GM19455 (cell line): Measurements from ENCODE around the gene MAML3.

Source experiments
- ATAC-seq: cut with Tn5 transposase; IDR thresholded peaks from one replicate; pipeline ENCODE4 v1.9.1; 2021; ENCODE audit not compliant: unreplicated experiment

MAML3 gene

DNA sequence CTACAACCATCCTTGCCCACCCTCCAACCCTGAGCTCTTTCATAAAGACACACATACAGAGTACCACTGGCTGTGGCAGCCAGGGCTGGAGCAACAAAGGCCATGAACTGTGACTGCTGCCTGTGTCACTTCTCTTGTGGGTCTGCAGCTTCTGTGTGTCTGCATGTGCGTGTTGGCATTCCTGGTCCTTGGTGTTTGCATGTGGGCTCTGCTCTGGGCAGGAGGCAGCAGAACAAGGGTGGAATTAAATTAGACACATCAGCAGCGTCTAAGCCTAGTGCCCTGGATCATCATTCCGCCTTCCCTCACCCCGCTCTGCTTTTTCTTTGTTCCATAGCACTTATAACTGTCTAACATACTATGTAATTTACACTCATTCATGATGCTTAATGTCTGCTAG lies 330.6 kb downstream of the MAML3 start:
- no peak for ATAC-seq

DNA sequence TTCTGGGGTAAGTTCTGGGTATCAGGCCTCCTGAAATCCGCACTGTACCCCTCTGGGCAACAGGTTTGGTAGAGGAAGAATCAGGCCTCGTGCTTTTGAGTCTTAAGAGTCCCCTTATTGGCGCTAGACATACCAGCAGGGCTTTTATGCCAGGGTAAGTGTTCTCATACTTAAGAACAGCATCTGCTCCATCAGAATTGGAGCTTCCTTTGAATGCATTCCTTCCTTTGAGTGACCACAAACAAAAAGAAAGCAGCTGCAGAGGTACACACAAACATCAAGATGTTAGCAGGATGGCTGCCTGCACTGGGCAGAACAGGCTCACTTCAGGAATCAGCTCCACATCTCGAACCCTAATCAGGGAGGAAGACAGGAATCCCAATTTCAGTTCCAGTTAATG lies 331.6 kb downstream of the MAML3 start:
- no peak for ATAC-seq

DNA sequence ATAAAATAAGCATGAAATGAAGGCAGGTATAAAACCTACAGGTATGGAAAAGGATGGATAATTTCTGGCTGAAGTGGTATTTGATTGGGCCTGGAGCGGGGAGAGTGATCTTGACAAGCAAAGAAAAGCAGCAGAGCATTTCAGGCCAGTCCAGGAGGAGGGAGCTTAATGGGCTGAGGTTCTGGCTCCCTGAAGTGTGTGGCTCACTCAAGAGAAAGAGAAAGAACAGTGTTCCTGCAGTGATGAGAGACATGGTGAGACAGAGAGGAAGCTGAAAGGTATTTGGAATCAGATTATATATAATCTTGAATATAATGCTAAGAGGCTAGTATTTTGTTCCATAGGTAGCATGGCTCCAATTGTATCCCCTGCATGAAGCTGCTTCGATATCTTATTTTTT lies 334.9 kb downstream of the MAML3 start:
- no peak for ATAC-seq

DNA sequence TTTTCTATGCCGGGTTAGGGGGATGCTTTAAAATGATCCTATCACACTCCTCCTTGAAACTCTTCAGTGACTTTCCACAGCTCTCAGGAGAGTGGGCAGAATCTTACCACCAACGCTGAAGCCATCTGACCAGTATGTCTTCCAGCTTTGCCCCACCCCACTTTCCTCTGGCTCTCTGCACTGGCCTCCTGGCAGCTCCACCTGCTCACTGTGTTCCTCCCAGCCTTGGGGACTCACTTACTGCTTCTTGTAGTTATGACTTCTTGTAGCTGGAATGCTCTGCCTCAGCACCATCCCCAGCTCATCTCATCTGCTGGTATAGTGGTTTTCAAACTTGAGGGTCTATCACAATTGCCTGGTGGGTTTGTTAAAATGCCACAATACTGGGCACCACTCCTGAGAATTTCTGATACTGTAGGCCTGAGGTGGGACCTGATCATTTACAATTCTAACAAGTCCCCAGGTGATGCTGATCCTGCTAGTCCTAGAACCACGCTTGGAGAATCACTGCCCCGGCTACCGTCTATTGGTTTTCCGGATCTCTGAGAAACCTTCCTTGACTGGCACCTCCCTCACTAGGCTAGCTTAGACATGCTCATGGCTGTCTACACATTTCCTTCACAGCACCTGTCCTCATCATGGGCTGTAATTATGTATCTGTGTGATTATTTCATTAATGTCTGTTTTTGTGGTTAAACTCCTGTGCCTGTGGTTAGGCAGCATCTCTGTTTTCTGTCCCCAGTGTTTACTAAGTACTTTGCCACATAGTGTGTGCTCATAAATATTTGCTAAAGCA lies 336.1 kb downstream of the MAML3 start:
- no peak for ATAC-seq

DNA sequence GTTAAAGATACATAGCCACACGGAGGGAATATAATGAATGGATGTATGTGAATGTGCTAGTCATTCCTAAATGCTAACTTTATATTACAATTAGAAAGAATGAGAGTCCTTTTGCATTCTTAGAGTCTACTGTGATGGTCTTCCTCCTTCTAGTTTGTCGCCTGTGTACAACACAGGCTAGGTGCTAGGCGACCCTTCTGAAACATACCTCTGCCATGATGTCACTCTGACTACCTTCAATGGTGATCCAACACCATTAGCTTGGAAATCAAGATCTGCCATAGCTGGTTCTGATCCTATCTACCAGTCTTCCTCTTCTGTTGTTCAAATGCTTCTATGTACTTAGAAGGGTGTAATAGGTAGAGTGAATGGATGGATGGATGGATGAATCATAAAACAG lies 337.1 kb downstream of the MAML3 start:
- no peak for ATAC-seq

DNA sequence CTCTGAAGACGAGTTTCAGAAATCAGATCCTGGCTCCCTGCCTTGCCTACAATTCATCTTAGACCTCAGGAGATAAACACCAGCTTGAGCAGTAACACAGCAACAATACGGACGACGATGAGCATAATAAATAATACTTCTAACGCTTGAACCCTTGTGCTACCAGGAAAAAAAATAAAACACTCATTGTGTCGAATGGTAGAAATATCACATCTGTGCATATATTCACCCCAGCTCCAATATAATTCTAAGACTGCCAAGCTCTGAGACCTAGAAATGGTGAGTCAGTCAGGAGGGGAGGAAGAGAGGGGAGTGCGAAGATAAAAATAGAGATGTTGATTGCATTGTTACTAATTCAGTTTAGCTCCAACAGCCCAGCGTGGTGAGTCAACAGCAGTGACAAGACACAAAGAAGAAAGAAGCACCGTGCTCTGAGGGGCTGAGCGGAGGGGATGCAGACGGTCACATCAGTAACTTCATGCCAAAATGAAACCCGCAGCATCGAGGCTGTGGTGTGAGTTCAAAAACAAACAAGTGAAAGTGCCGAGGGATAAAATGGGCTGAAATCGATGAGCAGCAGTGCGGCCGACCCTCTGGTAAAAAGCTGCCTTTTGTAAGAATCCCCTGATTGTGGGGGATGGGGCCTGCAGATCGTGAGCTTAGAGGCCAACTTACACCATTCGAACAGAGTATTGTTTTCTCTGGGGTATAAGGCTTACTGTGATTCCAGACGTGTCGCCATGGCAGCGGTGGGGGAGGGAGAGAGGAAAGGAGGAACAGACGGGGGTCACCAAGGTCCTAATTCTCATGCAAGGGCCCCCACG lies 338.0 kb downstream of the MAML3 start:
- no peak for ATAC-seq

DNA sequence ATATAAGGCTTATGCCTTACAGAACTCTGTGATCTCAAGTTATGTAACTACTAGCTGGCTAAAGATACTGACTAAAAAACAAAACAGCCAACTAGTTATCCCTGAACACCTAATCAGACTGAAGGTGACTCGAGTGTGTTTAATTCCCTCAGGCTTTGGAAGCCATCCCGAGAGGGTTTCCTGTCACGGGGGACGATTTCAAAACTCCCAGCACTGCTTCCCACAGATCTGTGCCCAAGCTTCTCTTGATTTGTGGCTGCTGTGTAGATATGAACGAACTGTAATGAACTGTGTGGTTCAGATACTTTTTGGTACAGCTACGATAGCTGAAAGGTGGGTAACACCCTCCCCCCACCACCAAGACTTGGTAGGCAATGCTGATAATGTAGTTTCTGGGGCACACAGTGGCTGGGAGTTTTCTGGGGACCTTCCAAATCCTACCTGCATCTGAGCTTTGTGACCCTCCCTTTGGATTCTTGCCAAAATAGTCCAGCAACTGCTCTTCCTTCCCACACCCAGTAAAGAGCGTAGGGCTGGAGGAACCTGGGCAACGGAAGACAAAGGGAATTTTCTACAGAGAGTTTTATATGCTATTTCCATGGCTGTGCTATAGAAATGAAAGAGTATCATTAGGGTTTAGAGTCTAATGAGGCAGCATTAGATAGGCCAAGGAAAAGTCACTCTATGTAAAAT lies 339.5 kb downstream of the MAML3 start:
- ATAC-seq, result no peak

DNA sequence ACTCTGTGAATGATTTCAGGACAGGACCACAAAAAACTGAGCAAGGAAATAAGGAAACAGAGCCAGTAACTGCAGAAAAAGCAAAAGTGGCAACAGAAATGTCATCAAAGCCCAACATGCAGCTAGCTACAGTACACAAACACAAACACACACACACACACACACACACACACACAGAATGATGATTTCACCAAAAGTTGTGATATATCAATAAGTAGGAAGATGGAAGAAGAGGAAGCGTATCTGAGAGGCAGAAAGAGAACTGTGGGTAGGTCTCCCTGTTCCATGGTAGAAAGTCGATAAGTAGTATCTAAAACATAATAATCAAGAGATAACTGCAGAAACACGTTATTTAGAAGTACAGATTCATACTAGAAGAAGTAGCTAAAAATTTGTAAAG lies 340.1 kb downstream of the MAML3 start:
- ATAC-seq, result no peak

DNA sequence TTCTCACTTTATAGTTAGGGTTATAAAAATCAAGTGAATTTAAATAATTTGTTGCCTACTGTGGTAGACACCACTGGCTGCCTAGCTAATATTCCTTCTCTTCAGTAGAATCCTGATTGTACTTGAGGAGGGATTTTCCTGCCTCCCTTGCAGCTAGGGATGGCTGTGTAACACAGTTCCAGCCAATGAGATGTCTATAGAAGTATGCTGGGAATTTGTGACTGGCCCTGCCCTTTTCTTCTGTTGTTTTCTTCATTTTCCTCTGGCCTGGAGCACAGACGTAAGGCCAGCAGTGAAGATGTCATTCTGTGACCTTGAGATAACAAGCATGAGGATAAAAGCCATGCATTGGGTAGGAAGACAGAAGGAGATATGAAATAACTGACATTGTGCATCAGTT lies 343.3 kb downstream of the MAML3 start:
- no peak for ATAC-seq

DNA sequence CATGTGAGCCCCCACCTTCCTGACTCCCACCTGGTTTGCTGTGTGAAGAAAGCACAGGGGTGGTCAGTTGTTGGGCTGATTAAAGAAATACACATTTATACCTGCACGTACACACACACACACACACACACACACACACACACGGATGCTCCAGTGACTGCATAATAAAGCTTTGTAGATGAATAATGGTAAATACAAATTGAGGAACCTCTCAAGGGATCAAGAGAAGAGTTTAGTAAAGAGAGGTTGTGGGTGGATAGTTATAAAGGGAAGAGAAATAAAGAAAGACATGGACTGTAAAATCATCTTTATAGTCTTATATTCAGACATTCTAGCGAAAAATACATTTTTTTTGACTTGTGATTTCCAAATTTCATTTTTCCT lies 344.2 kb downstream of the MAML3 start:
- no peak for ATAC-seq

DNA sequence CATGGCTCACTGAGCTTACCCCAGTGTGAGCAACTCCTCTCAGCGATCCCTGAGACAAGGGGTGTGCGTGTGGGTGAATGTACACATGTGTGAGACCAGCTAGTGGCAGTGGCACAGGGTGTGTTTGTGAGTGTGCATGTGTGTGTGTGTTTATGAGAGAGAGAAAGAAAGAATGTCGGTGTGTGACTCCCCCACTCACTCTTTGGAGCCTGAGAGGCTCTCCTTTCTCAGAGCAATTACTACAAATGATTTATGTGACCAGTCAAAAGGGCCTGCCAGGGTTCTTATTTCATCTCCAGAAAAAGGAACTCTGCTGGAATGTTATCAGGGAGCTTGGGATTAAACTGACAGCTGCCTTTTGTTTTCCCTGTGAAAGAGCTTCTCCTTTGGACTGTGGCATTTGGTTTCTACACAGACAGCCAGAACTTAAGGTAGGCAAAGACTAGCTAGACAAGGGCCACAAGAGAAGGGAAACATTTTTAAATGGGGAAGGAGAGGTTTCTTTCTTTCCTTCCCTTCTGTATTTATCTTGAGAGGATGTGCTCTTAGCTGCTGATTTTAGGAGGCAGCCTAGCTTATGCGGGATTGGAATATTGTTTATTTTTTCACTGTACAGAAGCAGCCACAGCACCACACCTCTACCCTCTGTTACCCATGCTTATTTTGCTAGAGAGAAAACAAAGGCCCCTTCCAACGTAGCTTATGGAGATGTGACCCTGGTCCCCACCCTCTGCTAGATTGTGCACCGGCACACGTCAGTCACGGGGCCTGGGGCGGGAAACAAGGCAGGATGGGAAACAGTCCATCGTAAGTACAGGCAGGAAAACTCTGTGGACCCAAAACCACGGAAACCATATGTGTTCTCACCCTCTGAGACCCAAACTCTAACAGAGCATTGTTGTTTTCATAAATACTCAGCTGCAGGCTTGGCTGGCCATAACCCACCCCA lies 344.9 kb downstream of the MAML3 start:
- no peak for ATAC-seq

DNA sequence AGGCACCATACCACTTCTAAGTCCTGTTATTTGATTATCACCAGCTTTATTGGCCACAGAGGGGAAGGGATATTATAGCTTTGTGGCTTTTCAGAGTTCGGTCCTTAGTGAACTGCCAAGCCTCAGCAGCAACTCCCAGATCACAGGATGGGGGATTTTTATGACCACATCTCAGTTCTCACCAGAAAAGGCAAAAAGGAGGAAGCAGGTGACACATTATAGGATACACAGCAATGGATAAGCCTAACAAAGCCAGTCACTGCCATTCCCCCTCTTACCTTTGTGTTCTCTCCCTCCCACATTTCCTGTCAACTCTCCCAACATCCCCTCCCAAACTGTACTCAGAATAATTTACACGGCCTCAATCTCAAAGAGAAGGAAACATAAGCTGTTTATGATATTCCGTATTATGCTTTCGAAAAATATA lies 345.6 kb downstream of the MAML3 start:
- ATAC-seq, result no peak

DNA sequence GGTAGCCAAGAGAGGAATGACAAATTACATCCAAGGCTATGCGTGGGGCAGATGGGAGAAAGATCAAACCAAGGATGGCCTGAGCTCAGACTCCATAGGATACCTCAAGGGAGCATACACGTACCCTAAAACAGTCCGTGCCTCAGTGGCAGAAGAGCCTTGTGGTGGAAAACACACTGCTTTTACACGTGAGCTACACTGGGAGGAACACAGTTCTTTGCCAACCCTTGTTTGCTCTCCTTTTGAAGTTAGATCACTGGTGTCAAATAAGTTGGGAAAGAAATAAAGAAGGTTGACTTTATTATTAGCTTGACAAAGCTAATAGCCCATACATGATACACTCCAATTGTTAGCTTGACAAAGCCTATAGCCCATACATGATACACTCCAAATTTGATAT lies 346.5 kb downstream of the MAML3 start:
- ATAC-seq, result no peak

DNA sequence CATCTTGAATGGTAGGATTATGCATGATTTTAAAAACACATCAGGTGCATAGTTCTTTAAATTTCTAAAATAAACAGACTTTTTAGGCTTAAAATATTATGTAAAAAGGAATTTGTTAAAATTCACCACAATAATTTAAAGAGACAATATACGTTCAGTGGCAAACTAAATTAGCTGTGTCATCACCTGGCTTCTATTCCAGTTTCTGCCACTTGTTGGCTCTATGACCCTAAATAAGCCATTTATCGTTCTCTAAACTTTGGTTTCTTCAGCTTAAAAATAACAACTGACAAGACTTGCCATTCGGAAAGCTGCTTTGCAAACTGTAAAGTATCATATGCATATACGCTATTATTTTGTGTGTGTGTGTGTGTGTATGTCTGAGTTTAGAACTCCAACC lies 347.1 kb downstream of the MAML3 start:
- ATAC-seq, result no peak

DNA sequence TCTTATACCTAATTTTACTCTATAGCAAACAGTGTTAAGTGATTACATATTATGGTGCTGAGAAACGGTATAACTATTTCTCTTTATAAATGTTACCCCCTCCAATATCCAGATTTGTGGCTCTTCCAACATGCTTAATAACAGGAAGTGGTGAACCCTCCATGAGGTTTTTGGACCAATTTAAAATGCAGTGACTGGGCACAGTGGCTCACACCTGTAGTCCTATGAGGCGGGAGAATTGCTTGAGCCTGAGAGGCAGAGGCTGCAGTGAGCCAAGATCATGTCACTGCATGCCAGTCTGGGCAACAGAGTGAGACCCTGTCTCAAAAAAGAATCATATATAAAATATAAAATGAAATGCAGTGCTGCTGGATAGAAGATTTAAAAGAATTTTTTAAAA lies 351.1 kb downstream of the MAML3 start:
- ATAC-seq, result no peak

DNA sequence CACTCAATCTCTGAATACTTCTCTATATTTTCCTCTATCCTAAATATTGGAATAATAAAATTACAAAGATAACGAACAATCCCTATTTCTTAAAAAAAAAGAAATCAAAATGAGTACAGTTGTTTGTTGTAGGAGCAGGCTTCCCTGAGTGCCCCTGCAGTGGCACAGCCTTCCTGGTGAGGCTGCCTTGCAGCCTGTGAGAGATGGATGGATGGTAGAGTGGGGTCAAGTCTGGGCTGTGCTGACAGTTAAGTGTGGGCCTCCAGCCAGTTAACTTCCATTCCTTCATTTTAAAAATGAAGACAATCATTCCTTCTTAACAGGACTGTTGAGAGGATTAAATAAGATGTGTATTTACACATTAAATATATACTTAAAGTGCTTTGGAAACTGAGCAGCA lies 351.5 kb downstream of the MAML3 start:
- ATAC-seq, result no peak

DNA sequence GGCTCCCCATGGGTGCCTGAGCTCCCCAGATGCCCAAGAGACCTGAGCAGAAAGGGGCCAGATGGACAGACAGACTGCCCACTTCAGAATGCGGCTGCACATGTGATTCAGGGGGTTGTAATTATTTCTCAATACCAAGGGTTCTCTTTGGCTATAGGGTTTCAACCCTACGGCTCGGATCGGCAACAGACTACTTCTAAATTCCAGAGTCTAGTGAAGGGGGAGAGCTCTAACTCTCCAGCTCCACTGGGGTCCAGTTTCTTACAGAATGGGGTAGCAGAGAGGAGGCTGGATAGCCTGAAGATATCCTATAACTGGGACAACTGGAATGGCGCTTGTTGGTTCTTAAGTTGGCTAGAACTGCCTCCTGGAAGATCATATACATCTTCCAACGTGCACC lies 352.1 kb downstream of the MAML3 start:
- ATAC-seq, result no peak

DNA sequence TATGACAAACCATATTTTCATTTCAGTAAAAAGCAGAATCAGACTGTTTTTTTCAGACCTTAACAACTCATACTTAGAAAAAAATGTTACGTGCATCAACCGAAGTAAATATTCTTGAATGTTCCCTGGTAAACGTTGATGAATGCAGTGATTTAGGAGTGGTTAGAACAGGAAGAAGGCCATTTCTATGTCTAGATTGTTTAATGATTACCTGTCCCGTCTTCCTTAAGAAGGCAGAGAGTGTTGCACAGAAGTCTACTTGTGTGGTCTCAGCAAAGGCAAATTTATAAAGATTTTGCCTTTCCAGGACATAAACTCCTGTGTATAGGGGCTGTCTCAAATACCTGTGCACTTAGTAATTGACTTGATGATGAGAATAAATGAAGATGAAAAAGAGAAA lies 353.9 kb downstream of the MAML3 start:
- no peak for ATAC-seq

DNA sequence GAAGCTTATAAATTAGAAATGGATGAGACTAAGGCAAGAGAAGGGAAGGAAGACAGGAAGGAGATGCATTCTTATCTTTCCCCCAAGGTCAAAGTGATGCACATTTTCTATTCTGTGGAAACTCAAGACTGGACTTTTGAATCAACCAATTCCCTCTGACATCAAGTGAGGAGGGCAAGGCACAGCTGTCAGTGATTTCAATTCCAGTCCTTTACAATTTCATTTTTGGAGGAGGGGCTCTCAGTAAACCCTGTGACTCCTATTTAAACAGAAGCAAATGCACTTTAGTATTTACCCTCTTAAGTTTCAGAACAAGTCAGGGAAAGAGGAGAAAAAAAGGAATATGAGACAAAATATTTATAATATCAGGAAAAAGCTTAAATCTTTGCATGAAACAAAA lies 354.4 kb downstream of the MAML3 start:
- no peak for ATAC-seq

DNA sequence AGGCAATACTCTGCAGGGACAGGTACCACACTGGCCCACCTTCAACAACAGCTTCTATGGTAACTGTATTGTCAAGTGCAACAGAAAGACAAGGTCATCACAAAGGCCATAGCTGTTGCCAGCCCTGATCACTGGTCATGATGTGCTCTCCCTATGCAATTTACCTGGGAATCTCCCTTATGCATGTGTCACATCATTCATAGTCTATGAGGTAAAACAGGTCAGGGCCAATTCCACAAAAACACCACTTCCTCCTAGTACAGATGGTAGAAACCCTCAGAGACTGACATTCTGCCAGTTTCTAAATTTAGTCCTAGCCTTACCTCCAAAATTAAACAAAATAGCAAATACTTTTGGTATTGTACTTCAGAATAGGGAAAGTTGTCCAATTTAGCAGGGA lies 355.5 kb downstream of the MAML3 start:
- ATAC-seq, result no peak

DNA sequence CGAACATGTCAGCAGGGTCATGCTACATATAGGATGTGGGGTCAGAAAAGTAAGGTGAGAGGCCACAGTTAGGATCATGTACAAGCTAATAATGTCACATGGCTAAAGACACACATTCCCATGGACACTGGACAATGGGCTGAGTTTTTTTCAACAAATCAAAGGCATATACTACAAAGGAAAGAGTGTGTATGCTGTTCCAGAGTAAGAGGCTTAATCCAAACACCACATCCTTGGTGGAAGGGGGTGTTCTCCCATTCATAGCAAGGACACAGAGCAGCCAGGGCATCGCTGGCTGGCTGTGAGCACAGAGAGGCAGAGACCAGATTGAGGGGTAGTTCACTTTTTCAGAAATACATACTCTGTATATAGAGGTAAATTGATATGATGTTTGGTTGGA lies 356.7 kb downstream of the MAML3 start:
- no peak for ATAC-seq
